ENCODE data around the gene USP22.

Gene USP22

DNA sequence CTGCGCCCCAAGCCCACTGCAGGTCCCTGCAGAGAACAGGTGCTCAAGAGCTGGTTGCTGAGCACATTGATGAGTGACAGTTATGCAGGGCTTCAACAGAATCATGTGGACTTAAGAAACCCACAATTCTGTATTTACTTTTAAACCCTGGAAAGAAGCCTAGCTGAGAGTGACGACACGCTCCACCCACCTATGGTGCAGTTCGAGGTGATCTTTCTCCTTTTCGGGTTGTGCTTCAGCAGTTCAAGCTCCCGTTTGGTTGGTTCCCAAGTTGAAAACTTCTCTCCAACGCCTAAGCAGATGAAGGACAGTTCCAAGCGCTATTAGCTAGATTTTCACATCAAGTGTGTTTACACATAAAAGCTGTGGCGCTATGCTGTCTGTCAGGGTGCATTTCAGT is 23.9 kb downstream of the USP22 start:
- no peak for DNase-seq

DNA sequence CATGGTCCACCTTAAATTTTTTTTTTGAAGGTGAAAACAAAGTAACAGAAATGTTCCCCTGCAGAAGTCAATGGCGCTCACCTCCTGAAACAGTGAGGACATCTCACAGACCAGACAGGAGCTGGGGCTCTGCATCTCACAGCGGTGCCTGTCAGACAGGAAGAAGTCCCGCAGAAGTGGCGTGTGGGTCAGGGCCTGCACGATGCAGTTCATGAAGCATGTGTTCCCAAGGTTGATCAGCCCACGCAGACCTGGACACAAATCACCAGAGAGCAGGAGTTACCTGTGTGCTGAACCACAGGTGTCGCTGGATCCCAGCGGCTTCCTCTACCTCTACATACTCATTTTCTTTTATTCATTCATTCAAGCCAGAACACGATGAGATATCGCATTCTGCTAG is 24.9 kb downstream of the USP22 start:
- no peak for DNase-seq

DNA sequence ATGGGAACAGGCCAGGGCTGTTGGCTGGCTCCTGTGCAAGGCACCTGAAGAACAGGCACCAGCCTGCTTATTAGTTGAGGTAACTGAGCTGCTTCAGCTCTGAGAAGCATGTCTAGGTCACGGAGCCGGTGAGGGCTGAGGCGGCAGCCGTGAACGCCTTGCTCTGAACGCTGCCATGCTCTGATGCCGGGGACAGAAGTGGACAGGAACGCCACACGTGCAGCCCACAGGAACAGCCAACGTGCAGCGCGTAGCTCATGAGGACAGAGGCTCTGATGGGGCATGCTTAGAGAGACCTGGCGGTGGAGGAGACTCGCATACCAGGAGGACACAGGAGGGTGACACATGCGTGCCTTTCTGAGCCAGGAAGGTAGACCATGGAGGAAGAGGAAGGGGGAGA is 25.6 kb downstream of the USP22 start:
- no peak for DNase-seq

DNA sequence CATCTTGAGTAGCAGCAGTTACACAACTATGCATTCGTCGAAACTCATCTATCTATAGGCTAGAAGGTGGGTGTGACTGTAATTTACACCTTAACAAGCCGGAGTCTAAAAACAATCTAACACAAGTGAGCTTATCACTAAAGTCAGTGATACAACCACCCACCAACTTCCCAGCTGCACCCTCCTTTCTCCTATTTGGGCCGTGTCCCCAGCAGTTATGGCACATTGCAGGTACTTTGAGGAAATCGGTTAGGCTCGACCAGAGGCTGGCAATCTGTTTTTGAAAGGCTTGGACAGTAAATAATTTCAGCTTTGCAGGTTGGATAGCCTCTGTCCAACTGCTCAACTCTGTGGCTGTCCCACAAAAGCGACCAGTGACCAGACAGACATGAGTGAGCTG is 26.0 kb downstream of the USP22 start:
- DNase-seq: no peak

DNA sequence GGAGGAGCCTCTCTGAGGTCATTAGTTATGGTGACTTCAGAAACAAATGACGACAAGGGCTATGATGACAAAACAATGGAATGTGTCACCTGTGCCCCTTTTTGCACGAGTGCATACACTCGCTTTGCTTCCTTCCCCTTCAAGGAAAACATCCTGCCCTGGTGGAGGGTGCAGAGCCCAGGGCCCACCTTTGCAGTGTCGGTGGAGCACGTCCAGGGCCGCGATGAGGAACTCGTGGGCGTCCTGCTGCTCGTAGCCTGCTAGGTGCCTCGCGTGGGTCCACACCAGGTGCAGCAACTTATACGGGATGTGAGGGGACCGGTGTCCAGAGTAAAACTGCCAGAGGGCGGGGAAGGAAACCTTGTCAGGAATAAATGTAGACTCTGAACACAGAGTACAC is 27.2 kb downstream of the USP22 start:
- no peak for DNase-seq

DNA sequence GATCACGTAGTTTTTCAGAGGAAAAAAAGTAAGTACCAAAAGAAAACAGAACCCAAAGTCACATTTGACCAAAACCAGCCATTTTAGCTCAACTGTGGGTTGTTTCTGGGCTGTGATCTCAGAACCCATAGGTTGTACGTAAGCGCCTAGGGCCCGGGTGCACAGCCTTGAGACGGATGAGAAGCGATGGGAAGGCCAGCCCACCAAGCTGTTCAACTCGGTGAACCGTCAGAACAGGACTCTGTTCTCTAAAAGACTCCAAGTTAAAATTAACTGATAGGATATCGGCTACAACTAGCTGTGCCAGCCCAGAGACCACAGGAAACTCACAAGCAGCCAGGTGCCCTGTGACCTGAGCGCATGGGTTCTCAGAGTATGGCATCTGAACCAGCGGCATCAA is 28.3 kb downstream of the USP22 start:
- no peak for DNase-seq

DNA sequence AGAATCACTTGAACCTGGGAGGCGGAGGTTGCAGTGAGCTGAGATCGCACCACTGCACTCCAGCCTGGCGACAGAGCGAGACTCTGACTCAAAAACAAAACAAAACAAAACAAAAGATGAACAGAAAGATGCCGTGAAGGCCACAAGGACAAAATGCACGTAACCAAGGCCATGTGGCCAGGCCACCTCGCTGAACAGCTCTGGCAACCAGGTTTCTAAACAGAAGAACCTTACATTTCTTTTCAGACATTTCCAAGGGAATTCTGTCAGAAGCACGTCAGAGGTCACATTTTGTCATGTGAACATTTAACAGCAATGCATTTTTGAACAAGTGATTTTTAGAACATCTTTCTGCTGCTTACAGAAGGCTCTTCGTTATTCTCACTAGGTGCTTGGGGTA is 28.8 kb downstream of the USP22 start:
- no peak for DNase-seq

DNA sequence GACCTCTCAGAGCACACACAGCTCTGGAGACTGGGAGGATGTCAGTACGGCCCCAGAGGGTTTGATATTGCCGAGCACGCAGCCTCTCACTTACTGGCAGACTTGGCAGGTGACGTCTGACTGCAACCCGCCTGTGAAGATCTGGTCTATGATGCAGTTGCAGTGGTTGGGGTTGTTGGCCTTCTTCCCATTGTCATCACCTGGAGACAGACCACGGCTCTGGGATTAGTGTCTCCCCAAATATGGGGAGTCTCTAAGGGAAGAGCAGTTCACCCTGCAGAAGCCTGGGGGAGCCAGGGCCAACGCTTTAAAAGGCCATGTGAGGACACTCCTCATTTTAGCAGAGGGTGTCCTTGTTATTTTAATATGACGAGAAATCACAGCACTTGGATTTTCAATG is 30.1 kb downstream of the USP22 start:
- DNase-seq: no peak

DNA sequence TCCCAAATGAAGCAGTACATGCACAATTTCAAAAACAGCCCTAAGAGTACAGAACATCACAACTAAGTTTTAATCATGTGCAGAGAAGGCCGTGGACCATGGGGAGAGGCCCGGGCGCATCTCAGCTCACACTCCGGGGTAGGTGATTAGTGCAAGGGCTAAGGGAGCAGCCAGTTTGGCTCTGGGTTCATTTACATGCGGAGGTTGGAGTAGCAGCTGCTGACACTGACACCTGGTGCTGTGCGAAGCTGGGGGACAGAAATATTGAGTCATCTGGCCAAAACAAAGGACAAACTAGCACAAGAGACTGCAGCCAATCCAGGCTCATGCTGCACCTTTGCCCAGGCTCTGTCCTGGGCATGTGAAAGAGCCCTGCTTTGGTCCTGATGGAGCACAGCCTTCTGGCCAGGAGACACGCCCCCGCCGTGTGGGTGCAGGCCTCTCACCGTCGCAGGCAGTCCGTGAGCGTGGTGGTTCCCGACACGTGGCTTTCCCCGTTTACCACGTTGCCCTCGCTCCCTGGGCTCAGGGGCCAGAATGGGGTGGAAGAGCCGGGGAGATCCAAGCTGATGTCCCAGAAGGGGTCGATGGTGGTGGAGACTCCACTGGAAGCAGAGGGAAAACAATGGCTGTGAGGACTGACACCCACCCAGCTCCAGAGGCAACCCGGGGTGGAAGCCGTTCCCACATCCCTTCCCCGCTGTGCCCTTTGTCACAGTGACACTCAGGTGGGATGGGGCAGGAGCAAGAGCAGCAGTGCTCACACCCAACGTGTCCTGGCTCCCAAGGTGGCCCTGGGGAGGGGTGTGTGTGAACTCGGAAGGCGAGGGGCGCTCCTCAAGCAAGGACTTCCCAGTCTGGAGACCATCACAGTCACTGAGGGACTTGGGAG is 31.9 kb downstream of the USP22 start:
- no peak for DNase-seq

DNA sequence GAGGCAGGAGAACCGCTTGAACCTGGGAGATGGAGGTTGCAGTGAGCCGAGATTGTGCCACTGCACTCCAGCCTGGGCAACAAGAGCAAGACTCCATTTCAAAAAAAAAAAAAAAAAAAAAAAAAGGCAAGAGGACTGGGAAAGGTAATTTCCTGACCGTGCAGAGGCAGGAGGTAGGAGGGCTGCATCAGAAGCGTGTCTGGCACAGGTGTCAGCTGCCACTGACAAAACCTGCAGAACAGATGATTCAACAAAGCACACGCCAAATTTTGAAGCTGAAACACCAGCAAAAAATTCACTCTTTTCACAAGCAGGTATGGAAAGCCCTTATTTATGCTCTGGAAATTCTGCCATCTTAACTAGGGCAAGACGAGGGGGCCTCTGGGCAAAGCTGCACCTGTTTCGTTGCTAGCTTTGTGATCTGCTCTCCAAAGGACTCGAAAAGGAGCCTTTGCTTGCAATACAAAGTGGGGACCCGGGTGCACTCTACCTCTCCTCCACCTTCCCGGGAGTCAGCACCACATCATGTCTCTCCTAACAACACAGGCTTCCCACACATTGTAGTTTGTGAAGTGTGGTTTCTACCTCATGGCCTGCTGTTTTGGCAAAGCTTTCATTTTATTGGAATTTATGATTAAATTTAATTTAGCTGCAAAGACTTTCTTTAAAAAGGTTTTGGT is 33.7 kb downstream of the USP22 start:
- no peak for DNase-seq

DNA sequence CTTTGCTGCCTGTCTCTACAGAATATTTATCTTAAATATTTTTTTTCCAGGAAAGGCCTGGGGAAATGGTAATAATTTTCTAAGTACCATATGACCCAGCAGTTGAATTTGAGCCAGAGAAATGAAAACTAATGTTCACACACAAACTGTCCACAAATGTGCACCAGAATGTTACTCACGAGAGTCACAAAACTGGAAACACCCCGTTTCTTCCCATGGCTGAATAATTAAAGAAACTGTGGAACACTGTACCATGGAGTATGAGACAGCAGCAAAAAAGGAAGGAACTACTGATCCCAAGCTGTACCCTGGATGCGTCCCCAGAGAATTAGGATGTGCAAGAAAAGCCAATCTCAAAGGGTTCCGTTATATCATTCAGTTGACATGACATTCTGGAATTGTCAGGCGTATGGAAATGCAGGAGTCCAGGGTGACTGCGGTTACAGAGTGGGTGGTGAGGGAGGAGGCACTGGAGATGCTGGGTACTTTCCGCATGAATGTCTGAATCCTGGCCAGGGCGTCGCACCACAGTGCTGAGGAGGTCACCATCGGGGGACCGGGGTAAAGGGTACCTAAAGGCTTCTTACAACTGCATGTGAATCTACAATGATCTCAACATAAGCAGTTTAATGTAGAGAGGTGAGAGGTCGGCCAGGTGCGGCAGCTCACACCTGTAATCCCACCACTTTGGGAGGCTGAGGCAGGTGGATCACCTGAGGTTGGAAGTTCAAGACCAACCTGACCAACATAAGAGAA is 34.5 kb downstream of the USP22 start:
- no peak for DNase-seq

DNA sequence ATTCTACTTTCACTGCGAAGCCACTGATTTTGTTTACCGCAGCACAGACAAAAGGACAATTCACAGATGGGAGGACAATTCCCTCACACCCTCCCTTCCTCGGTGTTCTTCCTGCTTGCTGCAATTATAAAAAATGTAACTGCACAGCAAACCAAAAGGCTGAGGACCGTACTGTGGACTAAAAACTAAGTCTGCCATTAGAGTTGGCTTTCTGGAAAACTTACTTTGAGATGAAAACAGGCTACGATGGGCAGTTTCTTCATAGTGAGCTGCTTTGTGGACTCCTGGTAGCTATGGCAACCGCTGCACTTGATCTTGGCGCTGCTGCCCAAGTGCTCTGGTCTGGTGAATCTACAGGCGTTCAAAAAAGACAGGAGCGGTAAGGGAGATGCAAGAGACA is 35.2 kb downstream of the USP22 start:
- DNase-seq: no peak

DNA sequence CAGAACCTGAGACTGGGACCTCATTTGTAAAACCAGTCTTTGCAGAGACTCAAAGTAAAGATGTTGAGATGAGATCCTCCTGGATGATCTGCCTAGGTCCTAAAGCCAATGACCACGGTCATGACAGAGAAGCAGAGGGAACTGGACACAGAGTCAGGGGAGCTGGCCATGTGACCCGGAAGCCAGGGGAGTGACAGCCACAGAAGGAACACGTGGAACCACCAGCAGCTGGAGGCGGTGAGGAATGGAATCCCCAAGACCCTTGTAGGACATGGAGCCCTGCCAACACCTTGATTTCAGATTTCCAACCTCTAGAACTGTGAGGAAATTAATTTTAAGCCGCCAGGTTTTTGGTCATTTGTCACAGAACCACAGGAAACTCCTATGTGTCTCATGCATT is 37.0 kb downstream of the USP22 start:
- DNase-seq: no peak

DNA sequence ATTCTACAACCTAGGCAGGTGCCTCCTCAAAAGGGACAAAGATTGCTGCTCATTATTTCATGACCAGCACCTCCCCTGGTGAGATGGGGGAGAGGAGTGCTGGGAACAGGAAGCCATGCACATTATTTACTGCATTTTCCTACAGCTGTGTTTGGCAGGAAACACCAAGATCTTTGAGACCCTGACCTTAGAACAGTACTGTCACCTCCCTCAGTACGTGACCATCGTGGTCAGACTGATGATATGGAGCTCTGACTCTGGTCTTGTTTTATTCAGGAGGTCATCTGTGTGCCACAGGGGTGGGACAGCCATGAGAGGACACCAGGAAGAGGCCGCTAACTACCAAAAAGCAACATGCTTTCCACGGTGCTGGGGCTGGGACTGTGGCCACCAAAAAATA is 37.4 kb downstream of the USP22 start:
- DNase-seq: no peak

DNA sequence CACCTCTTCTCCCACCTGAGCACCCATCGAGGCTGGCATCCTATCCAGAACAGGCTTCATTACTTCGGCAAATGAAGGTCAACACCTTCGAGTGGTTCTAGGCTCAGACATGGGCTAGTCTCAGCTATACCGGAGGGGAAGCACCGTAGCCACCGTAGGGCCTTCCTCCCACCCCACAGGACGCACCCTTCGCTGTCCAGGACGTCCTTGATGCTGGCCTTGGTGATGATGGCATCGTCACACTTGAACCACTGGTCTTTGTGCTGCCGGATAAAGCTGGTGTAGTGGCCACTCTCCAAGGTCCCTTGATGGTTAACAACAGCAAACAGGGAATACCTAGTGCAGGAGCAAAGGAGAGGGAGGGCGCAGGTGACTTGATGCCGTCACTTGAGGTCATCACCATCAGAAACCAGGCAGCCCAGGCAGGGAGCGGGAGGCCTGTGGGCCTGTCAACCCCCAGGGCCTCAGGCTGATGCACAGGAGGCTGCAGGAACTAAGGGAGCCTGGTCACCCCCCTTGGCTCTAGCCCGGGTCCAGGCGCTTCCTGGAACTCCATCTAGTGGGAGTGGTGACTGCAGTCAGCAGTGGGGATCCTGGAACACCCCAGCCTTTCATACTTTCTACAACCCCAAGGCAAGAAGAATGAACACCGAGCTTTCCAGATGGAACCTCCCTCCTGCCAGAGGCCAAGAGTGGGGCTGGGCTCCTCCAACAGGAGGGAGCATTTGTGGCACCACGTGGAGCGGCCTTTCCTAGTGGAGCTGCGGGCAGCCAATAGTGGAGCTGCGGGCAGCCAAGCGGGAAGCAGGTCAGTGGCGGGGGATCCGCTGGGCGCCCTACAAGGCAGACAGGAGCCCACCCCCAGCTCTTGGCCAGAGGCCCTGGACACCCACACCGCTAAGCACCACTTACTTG is 38.5 kb downstream of the USP22 start:
- DNase-seq: no peak

DNA sequence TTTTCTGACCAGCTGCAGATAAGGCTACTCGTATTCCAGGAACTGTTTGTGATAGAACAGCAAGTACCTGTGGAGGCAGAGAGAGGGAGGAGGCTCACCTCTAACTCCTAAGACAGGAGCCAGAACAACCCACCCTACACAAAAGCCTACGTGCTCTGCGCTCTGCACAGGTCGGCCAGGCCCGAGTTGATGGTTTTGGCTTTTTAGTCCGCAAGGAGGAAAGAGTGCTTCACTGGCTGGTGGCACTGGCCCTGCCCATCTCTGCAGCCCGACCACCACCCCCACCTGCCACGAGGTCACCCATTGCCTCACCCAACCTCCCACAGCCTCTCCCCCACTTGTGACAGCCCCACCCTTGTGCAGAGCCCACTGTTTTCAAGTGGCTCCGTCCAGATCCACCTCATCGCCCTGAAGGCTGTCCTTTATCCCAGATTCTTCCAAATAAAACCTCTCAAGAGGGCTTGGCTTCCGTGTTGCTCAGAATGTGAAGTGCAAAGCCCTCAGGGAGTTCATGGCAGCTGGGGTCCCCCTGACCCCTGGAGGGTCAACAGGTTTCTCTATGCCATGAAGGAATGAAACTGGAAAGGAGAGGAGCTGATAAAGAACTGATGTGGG is 39.7 kb downstream of the USP22 start:
- no peak for DNase-seq

DNA sequence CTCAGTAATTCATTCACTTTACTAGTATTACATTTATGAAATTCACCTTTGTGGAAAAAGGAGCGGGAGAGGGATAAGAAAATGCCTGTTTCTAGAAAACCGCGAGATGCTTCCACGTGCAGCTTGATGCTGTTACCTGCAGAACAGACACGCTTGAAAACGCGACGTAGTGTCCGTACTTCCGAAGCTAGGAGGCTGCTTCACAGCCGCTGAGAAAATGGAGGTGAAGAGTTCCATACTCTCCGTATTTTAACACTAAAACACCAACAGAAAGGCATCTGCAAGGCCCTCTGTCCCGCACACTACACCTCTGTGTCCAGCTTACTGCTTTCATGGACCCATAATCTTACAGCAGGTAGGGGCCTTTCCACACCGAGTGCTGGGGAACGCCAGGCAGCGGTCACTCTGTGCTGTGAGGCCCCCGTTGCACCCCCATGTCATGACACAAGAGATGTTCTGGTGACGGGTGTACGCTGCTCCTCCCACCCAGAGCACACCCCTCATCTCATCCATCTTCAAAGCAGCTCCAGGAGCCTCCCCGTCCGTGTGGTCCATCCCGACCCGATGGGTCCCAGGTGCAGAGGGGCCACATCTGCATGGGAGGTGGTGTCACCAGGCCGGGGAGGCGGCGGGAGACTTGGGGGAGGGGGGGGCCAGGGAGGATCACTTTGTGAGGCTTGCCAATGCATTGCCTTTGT is 40.4 kb downstream of the USP22 start:
- DNase-seq: no peak

DNA sequence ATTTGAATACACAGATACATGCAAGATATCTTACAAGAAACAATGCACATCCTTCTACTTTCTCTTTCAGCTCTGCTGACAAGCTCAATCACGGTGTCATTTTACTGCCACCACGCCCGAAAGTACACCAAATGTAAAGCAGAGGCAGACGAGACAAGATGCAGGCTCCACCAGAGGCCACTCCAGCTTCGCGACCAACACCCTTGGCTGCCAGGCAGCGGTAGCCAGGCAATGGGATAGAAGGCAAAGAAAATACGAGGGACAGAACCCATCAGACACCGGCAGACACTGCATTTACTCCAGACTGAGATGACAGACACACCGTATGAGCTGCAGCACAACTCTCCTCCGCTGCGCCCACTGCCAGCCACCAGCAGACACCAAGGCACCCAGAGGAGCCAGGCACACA is 41.0 kb downstream of the USP22 start:
- DNase-seq: no peak

DNA sequence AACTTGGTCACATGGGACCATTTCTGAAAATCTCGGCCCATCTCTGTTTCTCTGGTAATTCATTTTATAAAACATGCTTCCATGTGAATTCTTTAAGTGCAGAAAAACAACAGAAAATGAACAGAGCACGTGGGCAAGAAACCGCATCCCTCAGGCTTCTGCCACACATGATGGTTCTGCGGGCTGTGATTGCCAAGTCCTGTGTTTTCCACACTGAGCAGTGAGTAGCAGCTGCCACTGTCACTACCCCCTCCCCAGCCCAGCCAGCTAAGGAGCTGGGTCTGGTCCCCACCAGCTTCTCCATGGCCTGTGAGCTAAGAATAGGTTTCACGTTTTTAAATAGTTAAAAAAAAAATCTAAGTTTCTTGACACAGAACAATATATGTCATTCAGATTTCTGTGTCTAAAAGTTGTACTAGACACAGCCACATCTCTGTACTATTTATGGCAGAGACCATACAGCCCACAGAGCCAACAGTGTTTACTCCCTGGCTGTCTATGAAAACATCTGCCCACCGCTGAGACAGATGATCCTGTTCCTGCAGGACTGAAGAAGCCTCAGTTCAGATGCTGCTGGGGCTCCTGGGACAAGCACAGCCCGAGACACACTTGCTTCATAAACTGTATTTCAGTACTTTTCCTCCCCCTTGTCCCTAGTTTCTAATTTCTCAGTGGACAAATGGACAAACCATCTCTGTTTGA is 41.5 kb downstream of the USP22 start:
- DNase-seq: no peak

DNA sequence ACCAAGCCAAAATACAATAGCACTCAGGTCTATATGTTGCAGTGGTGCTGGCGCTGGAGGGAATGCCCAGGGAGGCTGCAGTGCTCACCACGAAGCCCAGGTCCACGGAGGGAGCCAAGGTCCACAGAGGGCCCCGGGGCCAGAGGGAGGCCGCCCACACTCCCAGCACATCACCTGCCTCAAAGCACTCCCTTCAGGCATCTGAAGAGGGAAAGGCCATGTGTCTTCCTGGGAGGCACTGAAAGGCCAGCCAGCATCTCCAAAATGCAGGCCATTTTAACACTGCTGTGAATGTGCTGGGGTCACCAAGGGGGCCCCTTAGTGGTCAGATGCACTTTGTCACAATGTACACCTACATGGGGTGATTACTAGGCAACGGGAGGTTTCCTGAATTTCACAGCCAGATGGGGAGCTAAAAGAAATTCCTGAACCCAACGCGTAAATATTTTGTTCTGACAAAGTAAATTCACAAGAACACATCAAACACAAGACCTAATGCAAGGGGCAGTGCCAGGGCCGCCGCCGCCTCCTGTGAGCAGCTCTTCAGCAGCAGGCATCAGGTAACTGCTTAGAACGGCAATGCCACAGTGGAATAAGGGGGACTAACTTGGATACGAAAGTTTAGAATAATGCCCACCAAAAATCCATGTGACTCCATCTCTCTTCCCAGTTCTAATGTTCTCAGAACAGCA is 42.8 kb downstream of the USP22 start:
- DNase-seq: no peak

All from NCI-H1048 (cell line).